Transverse colon (tissue), 4 donors: ENCODE data around the gene THAP9. TPM values are rescaled to one million over a fixed set of nuclear protein-coding genes. Genes with fewer than 3 reads are reported as not detected.

Experiments
- DNase-seq: peaks from one replicate; pipeline ENCODE4 v3.0.0-alpha.2; 2019
- H3K27ac ChIP-seq, 4 donors: fragments of 200-600 bp; sonication (generic); 2 replicates each; pipeline ENCODE4 v1.5.1; 2016 to 2018; ENCODE audit warnings: inconsistent platforms in 4 of 4
- H3K27me3 ChIP-seq: fragments of 200-600 bp; sonication (generic); 2 replicates; pipeline ENCODE4 v1.5.1; 2017; ENCODE audit warnings: inconsistent platforms
- H3K36me3 ChIP-seq, 4 donors: fragments of 200-600 bp; sonication (generic); 2 replicates each; pipeline ENCODE4 v1.5.1; 2017 to 2019; ENCODE audit warnings: inconsistent platforms in 4 of 4
- H3K4me1 ChIP-seq, 4 donors: fragments of 200-600 bp; sonication (generic); 2 replicates each; pipeline ENCODE4 v1.5.1; 2017 to 2020; ENCODE audit warnings: inconsistent platforms in 4 of 4
- H3K4me3 ChIP-seq, 4 donors: fragments of 200-600 bp; sonication (generic); 1 replicate in 1 of 4; 2 replicates in 3 of 4; pipeline versions ENCODE4 v1.5.1 to v1.6.1; 2017 to 2019; ENCODE audit warnings: inconsistent platforms in 4 of 4
- H3K9me3 ChIP-seq, 2 donors: fragments of 200-600 bp; sonication (generic); 2 replicates each; pipeline ENCODE4 v1.5.1; 2017 to 2019; ENCODE audit warnings: inconsistent platforms in 2 of 2
- EP300 ChIP-seq: sonication (generic); formaldehyde crosslinking; IDR thresholded peaks from one replicate; pipeline ENCODE4 v1.6.1; 2017; ENCODE audit warnings: antibody characterized with exemption, low read depth
- POLR2A ChIP-seq: fragments of 450-650 bp; IDR thresholded peaks from one replicate; pipeline ENCODE4 v1.6.1; 2016; ENCODE audit warnings: antibody characterized with exemption, mild to moderate bottlenecking, moderate library complexity
- POLR2AphosphoS5 ChIP-seq, 3 donors: sonication (generic); formaldehyde crosslinking; IDR thresholded peaks; one replicate each; pipeline ENCODE4 v1.6.1; 2016; ENCODE audit warnings: antibody characterized with exemption in 3 of 3
- WGBS, 2 donors: methylation state at CpG; one replicate each; pipeline ENCODE4 v1.1.5; 2018; ENCODE audit warnings: low coverage in 1 of 2; 5-methylcytosine and 5-hydroxymethylcytosine counted together
- in situ Hi-C, 4 donors: fragments of 200-750 bp; cut with MboI; loops; one replicate each; pipeline versions ENCODE4 v1.15.0 to v1.15.1; 2017; ENCODE audit warnings: low sequenced_read_pairs in 3 of 4, low pct_ligation_motif_present in 1 of 4, low pct_unique_long_range_greater_than_20kb in 1 of 4
- intact Hi-C: fragments of 100-400 bp; cut with DNase I; formaldehyde crosslinking; loops from one replicate; pipeline ENCODE4 v1.15.1; 2023; ENCODE audit warnings: low total_unique reads
- total RNA-seq, 4 donors: library from RNA; depleted of rRNA; stranded (reverse); fragments of >200 nt; gene quantifications; one replicate each; pipeline ENCODE4 v1.1.0, GENCODE V29; 2016
- TF ChIP-seq, protein P1 (sequence below), 5 experiments: fragments of 200-600 bp in 3 of 5; fragments of 450-650 bp in 2 of 5; sonication (generic) in 3 of 5; IDR thresholded peaks; 1 replicate in 2 of 5; 2 replicates in 3 of 5; pipeline ENCODE4 v1.5.1; 2016 to 2017; ENCODE audit warnings: antibody characterized with exemption in 5 of 5, inconsistent platforms in 3 of 5, mild to moderate bottlenecking in 2 of 5, moderate library complexity in 1 of 5

The THAP9 gene, protein sequence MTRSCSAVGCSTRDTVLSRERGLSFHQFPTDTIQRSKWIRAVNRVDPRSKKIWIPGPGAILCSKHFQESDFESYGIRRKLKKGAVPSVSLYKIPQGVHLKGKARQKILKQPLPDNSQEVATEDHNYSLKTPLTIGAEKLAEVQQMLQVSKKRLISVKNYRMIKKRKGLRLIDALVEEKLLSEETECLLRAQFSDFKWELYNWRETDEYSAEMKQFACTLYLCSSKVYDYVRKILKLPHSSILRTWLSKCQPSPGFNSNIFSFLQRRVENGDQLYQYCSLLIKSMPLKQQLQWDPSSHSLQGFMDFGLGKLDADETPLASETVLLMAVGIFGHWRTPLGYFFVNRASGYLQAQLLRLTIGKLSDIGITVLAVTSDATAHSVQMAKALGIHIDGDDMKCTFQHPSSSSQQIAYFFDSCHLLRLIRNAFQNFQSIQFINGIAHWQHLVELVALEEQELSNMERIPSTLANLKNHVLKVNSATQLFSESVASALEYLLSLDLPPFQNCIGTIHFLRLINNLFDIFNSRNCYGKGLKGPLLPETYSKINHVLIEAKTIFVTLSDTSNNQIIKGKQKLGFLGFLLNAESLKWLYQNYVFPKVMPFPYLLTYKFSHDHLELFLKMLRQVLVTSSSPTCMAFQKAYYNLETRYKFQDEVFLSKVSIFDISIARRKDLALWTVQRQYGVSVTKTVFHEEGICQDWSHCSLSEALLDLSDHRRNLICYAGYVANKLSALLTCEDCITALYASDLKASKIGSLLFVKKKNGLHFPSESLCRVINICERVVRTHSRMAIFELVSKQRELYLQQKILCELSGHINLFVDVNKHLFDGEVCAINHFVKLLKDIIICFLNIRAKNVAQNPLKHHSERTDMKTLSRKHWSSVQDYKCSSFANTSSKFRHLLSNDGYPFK
- total RNA-seq = 1 to 10 TPM; 3.7 to 7.3 (median 5.6) TPM

DNA sequence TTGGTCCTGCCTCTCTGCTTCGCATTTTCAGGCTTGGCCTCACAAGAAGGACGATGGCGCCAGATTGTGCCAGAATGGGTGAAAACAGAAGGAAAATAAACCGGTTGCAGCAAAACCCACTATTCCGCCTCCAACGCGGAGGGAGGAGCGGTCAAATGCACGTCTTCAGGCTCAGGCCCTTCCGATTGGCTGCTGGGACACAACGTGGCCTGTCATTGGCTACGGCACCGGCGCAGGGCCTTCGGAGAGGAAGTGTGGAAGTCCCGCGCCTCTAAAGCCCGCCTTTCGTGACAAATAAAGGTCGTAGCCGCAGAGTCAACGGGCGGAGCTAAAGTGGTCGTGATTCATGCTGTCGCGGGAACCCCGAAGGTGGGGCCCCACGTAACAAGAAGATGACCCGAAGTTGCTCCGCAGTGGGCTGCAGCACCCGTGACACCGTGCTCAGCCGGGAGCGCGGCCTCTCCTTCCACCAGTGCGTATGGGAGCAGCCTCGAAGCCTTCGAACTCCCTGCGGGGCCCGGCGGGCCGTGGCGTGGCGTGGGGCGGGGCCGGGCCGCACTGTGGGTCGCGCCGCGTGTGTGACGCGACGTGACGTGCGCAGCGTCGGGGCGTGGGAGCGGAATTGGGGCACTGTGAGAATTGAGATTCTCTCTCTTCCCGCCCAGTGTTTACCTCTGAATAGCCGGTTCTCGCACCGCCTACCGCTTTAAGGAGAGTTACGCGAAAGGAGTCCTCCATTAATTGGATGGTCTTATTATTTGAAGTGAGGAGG is at the start of gene THAP9:
Gene THAP9, plus strand, starts transcription at position 325 of the 772 bp plus-strand sequence. Its CDS starts 68 bp downstream, at position 393.
- no peaks in the 10 kb centered on the region for H3K27me3 ChIP-seq
- peak; percentile 94 to 98 (median 96) for TF ChIP-seq POLR2AphosphoS5 (IDR thresholded peaks at IDR 0.05)
- no peak for TF ChIP-seq EP300
- TF ChIP-seq, protein P1, sequence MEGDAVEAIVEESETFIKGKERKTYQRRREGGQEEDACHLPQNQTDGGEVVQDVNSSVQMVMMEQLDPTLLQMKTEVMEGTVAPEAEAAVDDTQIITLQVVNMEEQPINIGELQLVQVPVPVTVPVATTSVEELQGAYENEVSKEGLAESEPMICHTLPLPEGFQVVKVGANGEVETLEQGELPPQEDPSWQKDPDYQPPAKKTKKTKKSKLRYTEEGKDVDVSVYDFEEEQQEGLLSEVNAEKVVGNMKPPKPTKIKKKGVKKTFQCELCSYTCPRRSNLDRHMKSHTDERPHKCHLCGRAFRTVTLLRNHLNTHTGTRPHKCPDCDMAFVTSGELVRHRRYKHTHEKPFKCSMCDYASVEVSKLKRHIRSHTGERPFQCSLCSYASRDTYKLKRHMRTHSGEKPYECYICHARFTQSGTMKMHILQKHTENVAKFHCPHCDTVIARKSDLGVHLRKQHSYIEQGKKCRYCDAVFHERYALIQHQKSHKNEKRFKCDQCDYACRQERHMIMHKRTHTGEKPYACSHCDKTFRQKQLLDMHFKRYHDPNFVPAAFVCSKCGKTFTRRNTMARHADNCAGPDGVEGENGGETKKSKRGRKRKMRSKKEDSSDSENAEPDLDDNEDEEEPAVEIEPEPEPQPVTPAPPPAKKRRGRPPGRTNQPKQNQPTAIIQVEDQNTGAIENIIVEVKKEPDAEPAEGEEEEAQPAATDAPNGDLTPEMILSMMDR (IDR thresholded peaks at IDR 0.05) = no peak
- TF ChIP-seq POLR2A = peak; percentile 94
- WGBS, 2 donors = 1% methylated on average over 56 of the region's 67 CpGs; no CpG with 5 or more reads in 1 of the 2 donors
- peaks cover 0 to 8% (median 0%) of the 10 kb centered on the region in 4 donors for H3K36me3 ChIP-seq
- intact Hi-C loops = loop anchor here (5.0 kb wide), 1 partner anchor 112 kb away; the partner anchor contains the start of gene LIN54
- in situ Hi-C loops = loop anchor here in 1 of 4 donors (25.0 kb wide), 1 partner anchor 362 kb away; no protein-coding TSS in a partner anchor
- no peaks in the 10 kb centered on the region for H3K9me3 ChIP-seq
- DNase-seq = peak; percentile 98
- H3K27ac ChIP-seq = peak within 1 kb of the TSS; percentile 95 to 99 (median 98)
- peaks cover 15 to 30% (median 22%) of the 10 kb centered on the region in 4 donors for H3K4me1 ChIP-seq
- peak within 1 kb of the TSS; percentile 57 to 82 (median 68) for H3K4me3 ChIP-seq

DNA sequence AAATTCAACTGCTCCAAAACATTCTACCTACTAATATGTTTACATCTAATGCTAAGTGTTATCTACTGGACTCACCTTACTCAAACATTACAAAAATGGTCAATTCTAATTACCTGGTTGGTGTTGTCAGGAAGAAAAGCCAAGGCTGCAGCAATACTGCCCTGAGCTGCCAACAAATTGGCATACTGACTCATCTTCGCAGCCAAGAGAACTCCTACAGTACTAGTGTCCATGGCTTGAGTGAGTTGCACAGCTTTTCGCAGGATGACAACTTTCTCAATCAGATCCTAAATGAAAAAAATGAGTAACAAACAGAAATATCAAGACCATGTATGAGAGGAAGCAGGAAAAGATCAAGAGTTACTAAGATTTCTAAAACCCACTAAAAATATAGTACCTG is 49.2 kb upstream of the THAP9 start:
- Histone ChIP-seq H3K9me3 (no peaks in the 10 kb centered on the region), H3K27me3 (no peaks in the 10 kb centered on the region), H3K36me3 (peaks cover 0 to 85% (median 31%) of the 10 kb centered on the region in 4 donors), H3K4me1 (no peaks in the 10 kb centered on the region), H3K27ac (no peak overlapping the region), H3K4me3 (no peak overlapping the region)
- in situ Hi-C loops (loop anchor here in 2 of 4 donors (25.0 kb wide), 1 partner anchor 611 kb away; the partner anchor contains the start of genes HELQ (in 2 of the 2) and MRPS18C (in 2 of the 2)), intact Hi-C loops (no loop called here)
- no peak for DNase-seq
- WGBS, 2 donors = 90 to 93% methylated on average over 2 of the region's 2 CpGs
- no peak for TF ChIP-seq EP300
- no peak for TF ChIP-seq POLR2A
- TF ChIP-seq, protein P1 (IDR thresholded peaks at IDR 0.05) = no peak
- no peak for TF ChIP-seq POLR2AphosphoS5 (IDR thresholded peaks at IDR 0.05)

DNA sequence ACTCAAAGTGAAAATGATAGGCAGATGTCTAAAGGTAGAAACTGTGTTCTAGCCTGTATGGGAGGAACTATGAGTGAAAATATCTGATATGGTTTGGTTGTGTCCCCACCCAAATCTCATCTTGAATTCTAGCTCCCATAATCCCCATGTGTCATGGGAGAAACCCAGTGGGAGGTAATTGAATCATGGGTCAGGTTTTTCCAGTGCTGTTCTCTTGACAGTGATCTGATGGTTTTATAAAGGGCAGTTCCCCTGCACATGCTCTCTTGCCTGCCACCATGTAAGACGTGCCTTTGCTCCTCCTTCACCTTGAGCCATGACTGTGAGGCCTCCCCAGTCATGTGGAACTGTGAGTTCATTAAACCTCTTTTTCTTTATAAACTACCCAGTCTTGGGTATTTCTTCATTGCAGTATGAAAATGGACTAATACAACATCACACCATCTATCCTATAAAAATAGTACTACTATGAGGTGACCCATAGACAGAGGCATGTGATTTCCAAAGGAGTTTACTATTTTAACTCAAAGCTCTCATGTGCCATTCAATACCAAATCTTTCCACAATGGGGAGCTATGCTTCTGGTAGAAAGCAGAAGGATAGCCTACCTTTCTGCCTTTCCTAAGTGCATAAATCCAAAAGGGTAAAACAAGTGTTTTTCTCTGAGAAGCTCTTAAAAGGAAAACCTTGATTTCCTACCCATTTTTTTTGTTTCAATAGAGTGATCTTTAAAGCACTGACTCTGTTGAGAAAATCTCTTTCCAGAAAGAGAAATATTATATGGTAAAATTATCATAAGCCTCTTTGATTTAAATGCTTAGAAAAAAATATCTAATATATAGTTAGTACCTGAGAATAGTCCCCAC is 48.4 kb upstream of the THAP9 start:
- no peak overlapping the region for H3K27ac ChIP-seq
- H3K9me3 ChIP-seq = no peaks in the 10 kb centered on the region
- no peak overlapping the region for H3K4me3 ChIP-seq
- in situ Hi-C loops (loop anchor here in 2 of 4 donors (25.0 kb wide), 1 partner anchor 610 kb away; the partner anchor contains the start of genes HELQ (in 2 of the 2) and MRPS18C (in 2 of the 2)), intact Hi-C loops (no loop called here)
- WGBS, 2 donors = 80% methylated on average over 1 of the region's 1 CpG
- DNase-seq = no peak
- no peaks in the 10 kb centered on the region for H3K27me3 ChIP-seq
- no peaks in the 10 kb centered on the region for H3K4me1 ChIP-seq
- H3K36me3 ChIP-seq = peaks cover 0 to 90% (median 32%) of the 10 kb centered on the region in 4 donors
- TF ChIP-seq EP300 = no peak
- TF ChIP-seq, protein P1 (IDR thresholded peaks at IDR 0.05) = peak in 4 of 5 experiments; percentile 28 to 42 (median 38)
